ENCODE measurements around the gene DIAPH2. TPM values are rescaled to one million over a fixed set of nuclear protein-coding genes. Genes with fewer than 3 reads are reported as not detected.

The DIAPH2 gene
- total and polyA plus RNA-seq, 2 of the 13 experiments (the other 11 are each of a cell fraction or from before 2014, with no cell fraction given): 2.1 to 8.5 TPM

- no TSS peak for BruUV-seq (replicated peaks)
- ATAC-seq: no peak
- no peak for FAIRE-seq
Observed at GRCh38 chrX:97322401-97322800, 637.8 kb downstream of the DIAPH2 start.

More at GRCh38 chrX:97322401-97322800, 637.8 kb downstream of the DIAPH2 start:
- Histone ChIP-seq H3K4me2 (ENCODE audit: low read depth, low read length) (no peak overlapping the region), H4K20me1 (ENCODE audit: insufficient read depth, low read length) (no peaks in the 10 kb centered on the region), H3K4me3 (replicated peaks in 1 of 3; ENCODE audit: insufficient read depth in 1 of 3, low read depth in 2 of 3, low read length in 3 of 3) (no peak overlapping the region), H3K9ac (ENCODE audit: insufficient read depth, low read depth, low read length) (no peak overlapping the region), H3K27me3 (ENCODE audit: control insufficient read depth in 1 of 2, insufficient read depth in 2 of 2, low read length in 2 of 2) (no peaks in the 10 kb centered on the region), H3K36me3 (replicated peaks in 1 of 2; ENCODE audit: control insufficient read depth in 1 of 2, insufficient read depth in 2 of 2, low read length in 2 of 2) (no peaks in the 10 kb centered on the region), H3K79me2 (ENCODE audit: insufficient read depth, low read length) (no peaks in the 10 kb centered on the region), H3K27ac (ENCODE audit: extremely low read length, insufficient read depth, low read length) (no peak overlapping the region), H3K9me3 (ENCODE audit: low read length) (no peaks in the 10 kb centered on the region), H2AFZ (ENCODE audit: low read length) (no peak overlapping the region), H3K4me1 (ENCODE audit: insufficient read depth, low read length) (no peaks in the 10 kb centered on the region)
- no peak for DNase-seq (ENCODE audit: low spot score)
- in situ Hi-C loops (cut with HindIII; ENCODE audit: extremely low pct_ligation_motif_present, low pct_unique_long_range_greater_than_20kb): no loop called here
- POLR2A ChIA-PET: no interaction called here
- CTCF ChIA-PET (ENCODE audit: low intra/inter-chr PET ratio, low total read pairs): no interaction called here
- TF ChIP-seq, protein P1, sequence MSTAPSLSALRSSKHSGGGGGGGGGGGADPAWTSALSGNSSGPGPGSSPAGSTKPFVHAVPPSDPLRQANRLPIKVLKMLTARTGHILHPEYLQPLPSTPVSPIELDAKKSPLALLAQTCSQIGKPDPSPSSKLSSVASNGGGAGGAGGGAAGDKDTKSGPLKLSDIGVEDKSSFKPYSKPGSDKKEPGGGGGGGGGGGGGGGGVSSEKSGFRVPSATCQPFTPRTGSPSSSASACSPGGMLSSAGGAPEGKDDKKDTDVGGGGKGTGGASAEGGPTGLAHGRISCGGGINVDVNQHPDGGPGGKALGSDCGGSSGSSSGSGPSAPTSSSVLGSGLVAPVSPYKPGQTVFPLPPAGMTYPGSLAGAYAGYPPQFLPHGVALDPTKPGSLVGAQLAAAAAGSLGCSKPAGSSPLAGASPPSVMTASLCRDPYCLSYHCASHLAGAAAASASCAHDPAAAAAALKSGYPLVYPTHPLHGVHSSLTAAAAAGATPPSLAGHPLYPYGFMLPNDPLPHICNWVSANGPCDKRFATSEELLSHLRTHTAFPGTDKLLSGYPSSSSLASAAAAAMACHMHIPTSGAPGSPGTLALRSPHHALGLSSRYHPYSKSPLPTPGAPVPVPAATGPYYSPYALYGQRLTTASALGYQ (CRISPR knock-in tag; IDR thresholded peaks at IDR 0.05): no peak
- TF ChIP-seq FOXP1 (IDR thresholded peaks at IDR 0.05) (no peak), FOXP1 (CRISPR knock-in tag; IDR thresholded peaks at IDR 0.05) (no peak), ZNF678 (CRISPR knock-in tag; IDR thresholded peaks at IDR 0.05) (no peak), ZNF136 (CRISPR knock-in tag; IDR thresholded peaks at IDR 0.05; ENCODE audit: low read depth) (no peak), GLMP (CRISPR knock-in tag; IDR thresholded peaks at IDR 0.05; ENCODE audit: borderline replicate concordance) (no peak), CHD2 (IDR thresholded peaks at IDR 0.05; ENCODE audit: low read depth, low read length) (no peak), NFIB (CRISPR knock-in tag; IDR thresholded peaks at IDR 0.05; ENCODE audit: borderline replicate concordance) (no peak), UBTF (CRISPR knock-in tag; IDR thresholded peaks at IDR 0.05) (no peak), KMT2B (CRISPR knock-in tag; IDR thresholded peaks at IDR 0.05) (no peak), ARHGAP35 (CRISPR knock-in tag; IDR thresholded peaks at IDR 0.05; ENCODE audit: borderline replicate concordance) (no peak)
- TF ChIP-seq, protein P2, sequence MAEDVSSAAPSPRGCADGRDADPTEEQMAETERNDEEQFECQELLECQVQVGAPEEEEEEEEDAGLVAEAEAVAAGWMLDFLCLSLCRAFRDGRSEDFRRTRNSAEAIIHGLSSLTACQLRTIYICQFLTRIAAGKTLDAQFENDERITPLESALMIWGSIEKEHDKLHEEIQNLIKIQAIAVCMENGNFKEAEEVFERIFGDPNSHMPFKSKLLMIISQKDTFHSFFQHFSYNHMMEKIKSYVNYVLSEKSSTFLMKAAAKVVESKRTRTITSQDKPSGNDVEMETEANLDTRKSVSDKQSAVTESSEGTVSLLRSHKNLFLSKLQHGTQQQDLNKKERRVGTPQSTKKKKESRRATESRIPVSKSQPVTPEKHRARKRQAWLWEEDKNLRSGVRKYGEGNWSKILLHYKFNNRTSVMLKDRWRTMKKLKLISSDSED (CRISPR knock-in tag; IDR thresholded peaks at IDR 0.05): no peak
- intact Hi-C loops (cut with micrococcal nuclease; ENCODE audit: unreplicated experiment): no loop called here

All from HepG2 (cell line).